GM18507 (cell line): ENCODE measurements around the gene TMEM107.

ENCODE experiments used
- DNase-seq: peaks from one replicate; pipeline ENCODE4 v3.0.0; 2011; ENCODE audit warnings: low read depth; ENCODE audit not compliant: insufficient read length; ENCODE audit errors: extremely low spot score
- FAIRE-seq: peaks from 2 replicates; lab custom pipeline; 2011; peaks lifted over from hg19 to GRCh38; lab: Jason Lieb, UNC

Gene TMEM107

DNA sequence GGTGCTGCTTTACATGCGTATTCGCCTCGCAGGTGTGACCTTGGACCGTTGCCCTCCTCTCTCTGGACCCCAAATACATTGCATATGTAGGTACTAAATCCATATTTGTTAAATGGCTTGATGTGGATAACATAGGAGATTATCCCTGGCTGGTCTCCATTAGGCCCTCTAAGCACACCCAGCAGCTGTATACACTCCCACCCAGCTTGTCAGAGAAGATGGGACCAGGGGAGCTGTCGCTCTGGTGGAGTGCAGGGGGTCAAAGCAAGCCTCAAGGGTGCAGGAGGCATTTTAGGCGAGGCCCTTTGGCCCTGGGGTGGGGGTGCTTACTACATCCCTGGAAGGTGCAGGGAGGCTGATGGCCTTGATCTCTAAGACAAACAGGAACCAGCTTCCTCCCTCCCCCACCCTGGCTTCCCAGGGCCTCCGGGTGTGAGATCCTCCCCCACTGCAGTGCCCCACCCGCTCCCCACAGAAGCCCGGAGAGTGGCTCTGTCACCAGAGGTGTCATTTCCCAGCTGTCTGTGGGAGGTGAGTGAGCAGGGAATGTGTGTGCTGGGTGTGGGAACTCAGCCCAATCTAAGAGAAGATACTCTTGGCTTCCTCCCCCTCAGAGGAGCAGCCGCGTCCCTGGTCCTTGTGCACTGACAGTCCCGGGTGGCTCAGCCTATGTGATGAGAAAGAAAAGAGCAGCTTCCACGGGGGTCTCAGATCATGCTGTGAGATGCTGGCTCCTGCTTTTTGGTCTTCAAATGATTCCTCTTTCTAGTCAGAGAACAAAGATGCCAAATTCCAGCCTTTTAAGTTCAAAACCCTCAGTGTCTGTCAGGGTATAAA, 12.0 kb downstream of the TMEM107 start:
- FAIRE-seq (peak; percentile 72), DNase-seq (no peak)

GRCh38 chr17:8162997-8163977, 12.9 kb downstream of the TMEM107 start:
- DNase-seq: no peak
- no peak for FAIRE-seq

GRCh38 chr17:8162233-8162996, 13.8 kb downstream of the TMEM107 start, which contains the start of gene VAMP2:
Gene VAMP2, minus strand, starts transcription at chr17:8162948. Its CDS starts 69 bp downstream, at chr17:8162879.
- FAIRE-seq (no peak), DNase-seq (no peak)

DNA sequence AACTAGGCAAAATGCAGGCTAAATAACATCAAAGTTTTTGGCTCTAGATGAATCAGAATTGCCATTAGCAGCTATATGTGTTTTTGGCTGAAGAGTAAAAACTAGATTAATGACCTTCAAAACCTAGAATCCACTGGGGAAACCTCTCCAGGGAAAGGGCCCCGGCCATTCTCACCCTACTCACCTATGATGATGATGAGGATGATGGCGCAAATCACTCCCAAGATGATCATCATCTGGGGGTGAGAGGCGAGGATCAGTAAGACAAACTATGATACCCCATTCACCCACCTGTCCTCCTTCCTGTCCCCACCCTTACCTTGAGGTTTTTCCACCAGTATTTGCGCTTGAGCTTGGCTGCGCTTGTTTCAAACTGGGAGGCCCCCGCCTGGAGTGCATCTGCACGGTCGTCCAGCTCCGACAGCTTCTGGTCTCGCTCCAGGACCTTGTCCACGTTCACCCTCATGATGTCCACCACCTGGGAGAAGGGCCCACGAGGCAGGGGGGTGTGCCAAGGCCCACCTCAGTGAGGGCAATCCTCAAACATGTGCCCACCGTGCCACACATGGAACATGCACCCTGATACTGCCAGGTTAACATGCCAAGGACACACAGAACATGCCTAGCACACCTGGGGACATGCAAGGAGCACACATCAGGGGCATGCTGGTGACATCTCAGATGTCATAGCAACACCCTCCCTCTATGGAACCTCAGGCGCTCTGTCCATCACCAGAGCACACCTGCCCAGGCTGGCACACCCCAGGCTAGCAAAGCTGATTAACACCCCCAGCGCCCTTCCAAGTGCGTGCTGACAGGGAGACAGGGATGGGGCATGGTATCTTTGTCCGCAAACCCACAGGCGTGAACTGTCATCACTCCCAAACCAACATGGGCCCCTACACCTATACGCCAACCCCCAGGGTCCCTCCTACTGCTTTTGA, 14.6 kb downstream of the TMEM107 start:
- FAIRE-seq (no peak), DNase-seq (no peak)

GRCh38 chr17:8160741-8161221, 15.4 kb downstream of the TMEM107 start:
- DNase-seq (no peak), FAIRE-seq (no peak)

- DNase-seq (no peak), FAIRE-seq (no peak)
These were observed 16.0 kb downstream of the TMEM107 start for GRCh38 chr17:8160224-8160577.

DNA sequence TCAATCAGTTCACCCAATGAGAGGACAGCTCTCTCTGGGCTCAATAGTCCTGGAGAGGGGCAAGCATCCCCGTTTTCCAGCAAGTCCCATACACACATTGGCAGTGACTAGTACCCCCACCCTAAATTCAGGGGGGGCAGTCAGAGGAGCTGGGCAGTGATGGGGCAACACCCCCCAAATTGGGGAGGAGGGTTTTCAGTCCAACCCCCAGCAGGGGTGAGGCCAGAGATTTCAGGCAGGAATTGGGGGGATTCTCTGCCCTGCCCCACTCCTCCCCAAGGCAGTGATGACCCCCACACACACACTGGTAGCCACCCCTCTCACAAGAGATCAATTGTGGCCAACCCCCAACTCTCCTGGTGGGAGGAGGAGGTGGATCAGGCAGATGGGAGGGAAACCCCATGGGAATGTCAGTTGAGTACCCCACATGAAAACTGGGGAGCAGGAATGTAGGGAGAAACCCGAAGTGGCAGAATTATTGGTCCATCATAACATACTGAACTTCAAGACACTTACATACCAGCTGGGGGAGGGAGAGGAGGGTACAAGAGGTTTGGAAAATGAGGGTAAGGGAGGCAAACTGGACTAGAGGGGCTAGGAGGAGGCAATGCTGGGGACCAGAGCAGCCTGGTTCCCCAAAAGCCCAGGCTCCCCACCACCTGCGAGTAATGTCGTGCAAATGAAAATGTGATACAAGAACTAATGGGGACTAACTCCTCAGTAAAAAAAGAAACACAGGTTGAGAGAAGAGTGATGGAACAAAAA, 16.5 kb downstream of the TMEM107 start:
- DNase-seq (no peak), FAIRE-seq (no peak)

GRCh38 chr17:8159032-8159400, 17.2 kb downstream of the TMEM107 start:
- DNase-seq (no peak), FAIRE-seq (no peak)

DNA sequence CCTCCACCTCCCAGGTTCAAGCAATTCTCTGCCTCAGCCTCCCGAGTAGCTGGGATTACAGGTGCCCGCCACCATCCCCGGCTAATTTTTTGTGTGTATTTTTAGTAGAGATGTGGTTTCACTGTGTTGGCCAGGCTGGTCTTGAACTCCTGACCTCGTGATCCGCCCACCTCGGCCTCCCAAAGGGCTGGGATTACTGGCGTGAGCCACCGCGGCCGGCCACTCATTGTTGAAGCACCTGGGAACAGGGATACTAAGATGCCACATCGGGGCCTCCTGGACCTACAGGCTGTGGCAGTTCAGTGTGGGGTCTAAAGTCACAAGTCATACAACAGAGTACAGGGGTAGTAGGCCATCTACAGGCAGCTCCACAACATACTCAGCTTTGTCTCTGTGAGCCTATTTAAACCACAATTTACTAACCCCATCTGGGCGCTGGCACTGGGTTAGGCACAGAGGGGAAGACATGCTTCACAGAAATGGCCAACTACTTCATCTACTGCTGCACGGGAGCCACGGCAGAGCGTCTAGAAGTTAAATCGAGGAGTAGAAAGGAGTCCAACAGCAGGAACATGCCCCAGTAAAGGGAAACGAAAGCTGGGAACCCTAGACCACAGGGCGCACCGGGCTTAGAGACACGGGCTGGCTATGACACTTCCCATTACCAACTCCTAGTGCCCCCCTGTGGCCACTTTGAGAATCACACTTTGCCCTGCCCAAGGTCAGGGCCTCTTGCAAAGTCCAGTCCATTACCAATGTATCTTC, 17.7 kb downstream of the TMEM107 start:
- no peak for DNase-seq
- peak; percentile 91 for FAIRE-seq

DNA sequence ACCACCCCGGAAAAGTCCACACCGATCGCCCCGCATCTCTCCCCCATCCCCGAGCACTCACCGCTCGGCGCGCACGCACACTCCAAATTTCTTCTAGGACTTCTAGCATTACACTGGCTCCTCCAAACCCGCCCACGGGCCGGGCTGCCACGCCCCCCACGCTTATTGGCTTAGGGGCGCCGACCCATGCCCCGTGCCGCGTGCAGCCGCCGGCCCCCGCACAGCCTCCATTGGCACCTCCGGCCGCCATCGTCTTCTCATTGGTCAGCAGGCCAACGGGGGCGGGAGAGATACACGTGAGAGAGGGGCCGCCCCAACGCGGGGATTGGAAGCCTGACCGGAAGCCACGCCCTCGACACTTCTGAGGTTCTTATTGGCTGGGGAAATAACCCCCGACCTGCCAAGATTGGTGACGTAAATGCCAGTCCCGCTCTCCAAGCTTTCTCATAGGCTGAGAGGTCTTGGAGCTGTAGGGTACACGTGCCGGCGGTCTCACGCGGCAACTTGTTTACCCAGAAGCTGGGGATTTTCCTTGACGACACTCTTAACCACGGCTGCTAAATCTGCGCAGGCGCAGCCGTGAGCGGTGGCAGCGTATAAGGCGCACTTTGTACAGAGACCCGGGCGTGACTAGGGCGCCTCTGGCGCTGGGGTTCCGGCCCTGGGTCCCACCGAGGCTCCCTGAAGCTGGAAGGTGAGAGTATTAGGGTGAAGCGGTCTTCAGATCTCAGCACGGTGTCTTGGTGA, 19.8 kb downstream of the TMEM107 start:
- FAIRE-seq (peak; percentile 100), DNase-seq (peak; percentile 93)

DNA sequence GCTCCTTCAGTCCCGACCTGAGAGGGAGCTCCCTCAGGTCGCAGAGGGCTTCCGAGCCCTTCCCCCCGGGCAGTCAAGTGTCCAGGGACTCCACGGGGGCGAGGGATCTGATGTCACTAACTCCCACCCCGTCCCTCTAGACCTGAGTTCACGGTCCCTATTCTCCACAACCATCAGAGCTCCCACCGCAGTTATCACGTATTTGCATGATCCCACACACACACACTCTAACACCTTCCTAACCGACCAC, 20.3 kb downstream of the TMEM107 start:
- FAIRE-seq (no peak), DNase-seq (no peak)

GRCh38 chr17:8155231-8155995, 20.8 kb downstream of the TMEM107 start:
- no peak for DNase-seq

GRCh38 chr17:8154608-8155155, 21.5 kb downstream of the TMEM107 start:
- DNase-seq (no peak), FAIRE-seq (no peak)

More at GRCh38 chr17:8155231-8155995, 20.8 kb downstream of the TMEM107 start:
- FAIRE-seq: no peak

DNA sequence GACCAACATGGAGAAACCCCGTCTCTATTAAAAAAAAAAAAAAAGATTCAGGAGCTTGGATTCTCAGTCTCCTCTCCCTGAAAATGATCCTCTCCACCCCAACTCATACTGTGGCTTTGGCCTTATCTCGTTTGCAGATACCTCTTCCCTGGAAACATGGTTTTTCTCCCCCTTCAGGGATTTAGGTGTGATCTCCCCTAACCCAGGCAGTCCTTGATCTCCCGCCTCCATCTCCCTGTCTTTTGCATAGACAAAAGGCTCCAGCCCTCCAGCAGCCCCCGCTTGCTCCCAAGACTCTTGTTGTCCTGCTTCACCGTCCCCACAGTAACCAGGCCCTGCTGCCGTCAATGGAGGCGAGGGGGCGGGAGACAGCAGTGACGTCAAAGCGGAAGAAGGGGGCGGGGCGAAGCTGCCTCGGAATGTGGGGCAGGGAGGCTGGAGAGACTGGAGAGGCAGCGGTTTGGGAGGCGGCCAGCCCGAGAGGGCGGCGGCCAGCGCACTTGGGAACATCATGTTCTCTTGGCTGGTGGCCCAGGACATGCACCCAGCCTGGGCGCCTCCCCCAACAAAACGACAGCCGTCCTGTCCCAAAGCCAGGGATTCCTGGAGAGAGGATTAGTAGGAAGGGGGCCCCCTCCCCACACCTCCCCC, 22.1 kb downstream of the TMEM107 start:
- FAIRE-seq: peak; percentile 29

GRCh38 chr17:8153525-8153956, 22.6 kb downstream of the TMEM107 start:
- no peak for FAIRE-seq
- no peak for DNase-seq

More for the DNA sequence above, 22.1 kb downstream of the TMEM107 start:
- DNase-seq: no peak
